GM19395 (cell line): ENCODE data around the gene SHANK2.

Experiments
- ATAC-seq: cut with Tn5 transposase; IDR thresholded peaks from one replicate; pipeline ENCODE4 v1.9.1; 2021; ENCODE audit warnings: mild to moderate bottlenecking, moderate library complexity; ENCODE audit not compliant: unreplicated experiment

Gene SHANK2

GRCh38 chr11:71252269-71252769 is at the start of gene SHANK2:
Gene SHANK2 (minus strand): TSS chr11:71252577. CDS start chr11:71147326, 105,251 bp downstream.
- no peak for ATAC-seq

- no peak for ATAC-seq
Measured at GRCh38 chr11:71301858-71302533, 49.6 kb upstream of the SHANK2 start.

GRCh38 chr11:71301046-71301857 is 48.9 kb upstream of the SHANK2 start:
- ATAC-seq = no peak

GRCh38 chr11:71300187-71300586 is 47.8 kb upstream of the SHANK2 start:
- ATAC-seq = no peak

- no peak for ATAC-seq
Measured at GRCh38 chr11:71298761-71299181, 46.4 kb upstream of the SHANK2 start.

- no peak for ATAC-seq
Measured at GRCh38 chr11:71298016-71298550, 45.7 kb upstream of the SHANK2 start.

- no peak for ATAC-seq
Measured at GRCh38 chr11:71294846-71295600, 42.6 kb upstream of the SHANK2 start.

- no peak for ATAC-seq
Measured at GRCh38 chr11:71293961-71294782, 41.8 kb upstream of the SHANK2 start.

- ATAC-seq = no peak
Measured at GRCh38 chr11:71286701-71287643, 34.6 kb upstream of the SHANK2 start.

- no peak for ATAC-seq
Measured at GRCh38 chr11:71285111-71285510, 32.7 kb upstream of the SHANK2 start.

GRCh38 chr11:71284525-71285092 is 32.2 kb upstream of the SHANK2 start:
- ATAC-seq = no peak

GRCh38 chr11:71283971-71284441 is 31.6 kb upstream of the SHANK2 start:
- no peak for ATAC-seq

- no peak for ATAC-seq
Measured at GRCh38 chr11:71282581-71283351, 30.4 kb upstream of the SHANK2 start.

GRCh38 chr11:71281831-71282230 is 29.5 kb upstream of the SHANK2 start:
- no peak for ATAC-seq

- ATAC-seq = no peak
Measured at GRCh38 chr11:71281204-71281603, 28.8 kb upstream of the SHANK2 start.

- ATAC-seq = no peak
Measured at GRCh38 chr11:71279916-71280645, 27.7 kb upstream of the SHANK2 start.

GRCh38 chr11:71272161-71272560 is 19.8 kb upstream of the SHANK2 start:
- no peak for ATAC-seq
